HG03066 (cell line): ENCODE measurements around the gene ELL2.

Experiments used
- ATAC-seq: cut with Tn5 transposase; IDR thresholded peaks from one replicate; pipeline ENCODE4 v1.9.1; 2021; ENCODE audit warnings: low read depth; ENCODE audit not compliant: unreplicated experiment

The ELL2 gene

GRCh38 chr5:95958310-95959014 is 3.2 kb downstream of the ELL2 start:
- no peak for ATAC-seq

- ATAC-seq = no peak
Measured at GRCh38 chr5:95957561-95958203, 4.0 kb downstream of the ELL2 start.

- no peak for ATAC-seq
Measured at GRCh38 chr5:95956900-95957293, 4.8 kb downstream of the ELL2 start.

GRCh38 chr5:95956021-95956899 is 5.4 kb downstream of the ELL2 start:
- no peak for ATAC-seq

- ATAC-seq = no peak
Measured at GRCh38 chr5:95954716-95955115, 6.9 kb downstream of the ELL2 start.

- ATAC-seq = no peak
Measured at GRCh38 chr5:95953021-95953702, 8.5 kb downstream of the ELL2 start.

- no peak for ATAC-seq
Measured at GRCh38 chr5:95951916-95952315, 9.7 kb downstream of the ELL2 start.

- ATAC-seq = peak; percentile 81
Measured at GRCh38 chr5:95949810-95950209, 11.8 kb downstream of the ELL2 start.

GRCh38 chr5:95948631-95949030 is 13.0 kb downstream of the ELL2 start:
- ATAC-seq = no peak

- ATAC-seq = no peak
Measured at GRCh38 chr5:95946451-95946850, 15.2 kb downstream of the ELL2 start.

GRCh38 chr5:95942968-95943367 is 18.7 kb downstream of the ELL2 start:
- ATAC-seq = no peak

GRCh38 chr5:95942414-95942813 is 19.2 kb downstream of the ELL2 start:
- no peak for ATAC-seq

- ATAC-seq = no peak
Measured at GRCh38 chr5:95941756-95942155, 19.9 kb downstream of the ELL2 start.

- no peak for ATAC-seq
Measured at GRCh38 chr5:95940758-95941682, 20.6 kb downstream of the ELL2 start.

GRCh38 chr5:95939465-95939864 is 22.2 kb downstream of the ELL2 start:
- peak; percentile 85 for ATAC-seq

- ATAC-seq = no peak
Measured at GRCh38 chr5:95938766-95939165, 22.9 kb downstream of the ELL2 start.

GRCh38 chr5:95938347-95938746 is 23.3 kb downstream of the ELL2 start:
- no peak for ATAC-seq

GRCh38 chr5:95937607-95938152 is 24.0 kb downstream of the ELL2 start:
- ATAC-seq = no peak

- no peak for ATAC-seq
Measured at GRCh38 chr5:95936812-95937397, 24.7 kb downstream of the ELL2 start.
